ENCODE data around the gene BRINP1. TPM values are rescaled to one million over a fixed set of nuclear protein-coding genes. Genes with fewer than 3 reads are reported as not detected.

Gene BRINP1
- total RNA-seq, 2 experiments from 2014 or later = not detected

GRCh38 chr9:119318371-119318770, 50.9 kb downstream of the BRINP1 start:
- CTCF ChIA-PET = no interaction called here
- Mint-ChIP-seq H3K4me3 (no peak overlapping the region), H3K4me1 (no peaks in the 10 kb centered on the region), H3K36me3 (ENCODE audit: low read depth) (no peaks in the 10 kb centered on the region), H3K27me3 (no peaks in the 10 kb centered on the region), H3K27ac (no peak overlapping the region), H3K9me3 (peaks cover 11% of the 10 kb centered on the region)
- DNase-seq = no peak
- POLR2A ChIA-PET = no interaction called here

- ChIA-PET POLR2A (no interaction called here), CTCF (no interaction called here)
- no peak overlapping the region for H3K4me3 Mint-ChIP-seq
These were observed 55.4 kb downstream of the BRINP1 start for GRCh38 chr9:119313846-119314245.

GRCh38 chr9:119310741-119311140, 58.5 kb downstream of the BRINP1 start:
- ChIA-PET POLR2A (no interaction called here), CTCF (no interaction called here)
- no peak overlapping the region for H3K27ac Mint-ChIP-seq
- no peak overlapping the region for H3K4me3 Mint-ChIP-seq
- H3K36me3 Mint-ChIP-seq (ENCODE audit: low read depth) = no peaks in the 10 kb centered on the region
- H3K27me3 Mint-ChIP-seq = no peaks in the 10 kb centered on the region
- H3K9me3 Mint-ChIP-seq = peaks cover 2% of the 10 kb centered on the region
- no peak for DNase-seq
- H3K4me1 Mint-ChIP-seq = no peaks in the 10 kb centered on the region

More at GRCh38 chr9:119313846-119314245, 55.4 kb downstream of the BRINP1 start:
- no peaks in the 10 kb centered on the region for H3K4me1 Mint-ChIP-seq
- DNase-seq = no peak
- H3K9me3 Mint-ChIP-seq = peaks cover 4% of the 10 kb centered on the region
- no peaks in the 10 kb centered on the region for H3K27me3 Mint-ChIP-seq
- no peaks in the 10 kb centered on the region for H3K36me3 Mint-ChIP-seq (ENCODE audit: low read depth)
- H3K27ac Mint-ChIP-seq = no peak overlapping the region

- no peak overlapping the region for H3K27ac Mint-ChIP-seq
- H3K27me3 Mint-ChIP-seq = no peaks in the 10 kb centered on the region
- H3K9me3 Mint-ChIP-seq = peaks cover 9% of the 10 kb centered on the region
- H3K4me1 Mint-ChIP-seq = no peaks in the 10 kb centered on the region
- no peaks in the 10 kb centered on the region for H3K36me3 Mint-ChIP-seq (ENCODE audit: low read depth)
- no peak for DNase-seq
- ChIA-PET POLR2A (no interaction called here), CTCF (no interaction called here)
- no peak overlapping the region for H3K4me3 Mint-ChIP-seq
These were observed 61.8 kb downstream of the BRINP1 start for GRCh38 chr9:119307471-119307870.

GRCh38 chr9:119304555-119304954, 64.7 kb downstream of the BRINP1 start:
- Mint-ChIP-seq H3K27me3 (no peaks in the 10 kb centered on the region), H3K4me1 (no peaks in the 10 kb centered on the region), H3K4me3 (no peak overlapping the region), H3K27ac (no peak overlapping the region), H3K36me3 (ENCODE audit: low read depth) (no peaks in the 10 kb centered on the region), H3K9me3 (peaks cover 9% of the 10 kb centered on the region)
- DNase-seq = no peak
- POLR2A ChIA-PET = no interaction called here
- CTCF ChIA-PET = no interaction called here

GRCh38 chr9:119302988-119303698, 66.1 kb downstream of the BRINP1 start:
- Mint-ChIP-seq H3K4me1 (no peaks in the 10 kb centered on the region), H3K9me3 (peaks cover 9% of the 10 kb centered on the region), H3K36me3 (ENCODE audit: low read depth) (no peaks in the 10 kb centered on the region), H3K27me3 (no peaks in the 10 kb centered on the region), H3K4me3 (no peak overlapping the region), H3K27ac (no peak overlapping the region)
- no peak for DNase-seq
- ChIA-PET CTCF (no interaction called here), POLR2A (no interaction called here)

- CTCF ChIA-PET = no interaction called here
- POLR2A ChIA-PET = no interaction called here
- H3K4me1 Mint-ChIP-seq = no peaks in the 10 kb centered on the region
- H3K9me3 Mint-ChIP-seq = no peaks in the 10 kb centered on the region
- H3K27ac Mint-ChIP-seq = no peak overlapping the region
- H3K4me3 Mint-ChIP-seq = no peak overlapping the region
- no peak for DNase-seq
- no peaks in the 10 kb centered on the region for H3K36me3 Mint-ChIP-seq (ENCODE audit: low read depth)
- no peaks in the 10 kb centered on the region for H3K27me3 Mint-ChIP-seq
These were observed 71.0 kb downstream of the BRINP1 start for GRCh38 chr9:119298076-119298853.

- Mint-ChIP-seq H3K36me3 (ENCODE audit: low read depth) (no peaks in the 10 kb centered on the region), H3K27ac (no peak overlapping the region), H3K4me3 (no peak overlapping the region), H3K4me1 (no peaks in the 10 kb centered on the region), H3K9me3 (no peaks in the 10 kb centered on the region), H3K27me3 (no peaks in the 10 kb centered on the region)
- ChIA-PET POLR2A (no interaction called here), CTCF (interaction anchor here (0.7 kb wide), 1 partner anchor 1186 kb away, joined by 3 read pairs; no protein-coding TSS in a partner anchor)
- no peak for DNase-seq
These were observed 77.7 kb downstream of the BRINP1 start for GRCh38 chr9:119291554-119291953.

GRCh38 chr9:119289740-119290433, 79.3 kb downstream of the BRINP1 start:
- H3K27ac Mint-ChIP-seq = no peak overlapping the region
- H3K9me3 Mint-ChIP-seq = peaks cover 2% of the 10 kb centered on the region
- no peaks in the 10 kb centered on the region for H3K27me3 Mint-ChIP-seq
- DNase-seq = peak; percentile 21
- H3K4me3 Mint-ChIP-seq = no peak overlapping the region
- POLR2A ChIA-PET = no interaction called here
- CTCF ChIA-PET = interaction anchor here (0.9 kb wide), 1 partner anchor 20 kb away, joined by 3 read pairs; no protein-coding TSS in a partner anchor
- no peaks in the 10 kb centered on the region for H3K36me3 Mint-ChIP-seq (ENCODE audit: low read depth)
- no peaks in the 10 kb centered on the region for H3K4me1 Mint-ChIP-seq

GRCh38 chr9:119284587-119285337, 84.5 kb downstream of the BRINP1 start:
- no peak overlapping the region for H3K4me3 Mint-ChIP-seq
- ChIA-PET POLR2A (no interaction called here), CTCF (no interaction called here)

GRCh38 chr9:119284118-119284517, 85.1 kb downstream of the BRINP1 start:
- Mint-ChIP-seq H3K4me1 (no peaks in the 10 kb centered on the region), H3K27ac (no peak overlapping the region), H3K36me3 (ENCODE audit: low read depth) (no peaks in the 10 kb centered on the region), H3K9me3 (peaks cover 2% of the 10 kb centered on the region), H3K27me3 (no peaks in the 10 kb centered on the region), H3K4me3 (no peak overlapping the region)
- POLR2A ChIA-PET = no interaction called here
- no peak for DNase-seq
- CTCF ChIA-PET = no interaction called here

More at GRCh38 chr9:119284587-119285337, 84.5 kb downstream of the BRINP1 start:
- Mint-ChIP-seq H3K9me3 (peaks cover 2% of the 10 kb centered on the region), H3K27me3 (no peaks in the 10 kb centered on the region), H3K27ac (no peak overlapping the region), H3K4me1 (no peaks in the 10 kb centered on the region), H3K36me3 (ENCODE audit: low read depth) (no peaks in the 10 kb centered on the region)
- no peak for DNase-seq

GRCh38 chr9:119283078-119283794, 86.0 kb downstream of the BRINP1 start:
- Mint-ChIP-seq H3K9me3 (peaks cover 2% of the 10 kb centered on the region), H3K27me3 (no peaks in the 10 kb centered on the region), H3K4me3 (no peak overlapping the region), H3K4me1 (no peaks in the 10 kb centered on the region), H3K36me3 (ENCODE audit: low read depth) (no peaks in the 10 kb centered on the region), H3K27ac (no peak overlapping the region)
- CTCF ChIA-PET = no interaction called here
- POLR2A ChIA-PET = no interaction called here
- DNase-seq = no peak
